ENCODE results near the gene CEBPE.

Gene CEBPE

DNA sequence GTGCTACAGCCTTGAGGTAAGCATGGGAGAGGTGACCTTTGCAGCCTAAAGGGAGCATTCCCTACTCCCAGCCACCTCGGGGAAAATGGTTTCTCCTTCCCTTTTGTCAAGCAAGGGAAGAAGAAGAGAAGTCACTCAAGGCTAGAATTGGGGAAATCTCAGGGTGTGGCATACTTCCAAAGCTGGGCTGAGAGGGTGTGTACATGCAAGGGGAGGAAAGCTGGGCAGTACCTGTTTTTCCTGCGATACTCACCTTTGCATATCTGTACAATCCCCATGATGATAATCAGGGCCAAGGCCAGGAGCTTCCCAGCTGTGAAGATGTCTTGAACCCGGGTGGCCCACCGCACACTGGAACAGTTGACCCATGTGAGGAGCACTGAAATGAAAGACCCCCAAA, 23.8 kb upstream of the CEBPE start:
- no peak for DNase-seq

DNA sequence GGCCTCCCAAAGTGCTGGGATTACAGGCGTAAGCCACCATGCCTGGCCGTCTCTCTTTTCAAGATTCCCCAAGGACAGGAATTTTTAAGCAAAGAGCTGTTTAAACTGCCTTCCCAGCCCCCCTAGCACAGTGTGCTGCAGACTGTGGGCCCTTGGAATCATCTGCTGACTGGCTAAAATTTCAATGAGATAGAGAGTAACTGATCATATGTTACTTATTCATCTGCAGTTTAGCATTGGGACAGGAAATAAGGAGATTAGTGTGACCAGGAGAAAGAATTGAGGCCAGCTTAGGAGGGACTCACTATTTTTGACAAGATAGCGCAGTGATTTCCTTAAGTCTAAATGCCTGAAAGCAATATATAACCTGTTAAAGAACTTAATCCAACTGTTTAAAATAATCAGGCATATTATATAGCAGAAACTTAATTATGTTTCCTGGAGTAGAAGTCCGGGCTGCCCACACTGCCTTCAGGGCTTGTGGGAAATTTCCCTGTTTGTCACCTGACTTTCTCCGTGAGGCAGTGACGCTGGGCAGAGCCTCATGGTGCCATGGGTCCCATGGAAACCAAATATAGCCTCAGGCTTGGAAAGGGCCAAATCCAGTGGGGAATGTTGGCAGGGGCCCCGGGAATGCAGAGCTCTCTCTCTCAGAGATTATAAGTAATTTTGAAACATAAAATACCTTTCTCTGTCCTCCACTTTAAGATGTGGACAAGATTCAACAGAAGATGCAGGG, 22.8 kb upstream of the CEBPE start:
- no peak for DNase-seq

DNA sequence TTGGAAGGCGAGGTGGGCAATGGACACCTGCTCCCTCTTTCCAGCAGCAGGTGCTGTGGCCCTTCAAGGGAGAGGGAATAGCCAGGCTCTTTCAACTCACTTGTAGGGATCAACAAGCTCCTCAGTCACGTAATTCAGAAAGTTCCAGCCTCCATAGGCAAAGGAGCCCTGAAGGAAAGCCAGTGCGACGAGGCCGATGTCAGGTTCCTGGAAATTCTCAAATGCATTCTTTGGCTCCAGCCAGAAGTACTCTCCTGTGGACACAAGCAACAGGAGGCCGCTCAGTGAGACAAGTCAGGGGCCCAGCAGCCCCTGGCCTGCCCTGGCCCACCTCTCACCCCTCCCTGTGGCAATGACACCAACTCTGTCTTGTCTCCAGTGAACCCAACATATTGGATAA, 21.3 kb upstream of the CEBPE start:
- DNase-seq: no peak

DNA sequence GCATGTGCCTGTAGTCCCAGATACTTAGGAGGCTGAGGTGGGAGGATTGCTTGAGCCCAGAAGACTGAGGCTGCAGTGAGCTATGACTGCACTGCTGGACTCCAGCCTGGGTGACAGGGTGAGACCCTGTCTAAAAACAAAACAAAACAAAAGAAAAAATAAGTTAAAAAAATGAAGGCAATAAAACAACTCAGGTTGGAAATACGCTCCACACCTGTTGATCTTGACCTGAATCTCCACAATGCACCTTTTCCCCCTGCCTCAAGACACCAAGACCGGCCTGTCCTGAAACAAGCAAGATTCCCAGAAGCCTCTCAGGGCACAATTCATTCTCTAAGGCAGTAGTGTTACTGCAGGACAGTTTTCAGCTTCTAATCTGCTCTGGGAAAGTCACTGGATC, 20.8 kb upstream of the CEBPE start:
- DNase-seq: no peak

DNA sequence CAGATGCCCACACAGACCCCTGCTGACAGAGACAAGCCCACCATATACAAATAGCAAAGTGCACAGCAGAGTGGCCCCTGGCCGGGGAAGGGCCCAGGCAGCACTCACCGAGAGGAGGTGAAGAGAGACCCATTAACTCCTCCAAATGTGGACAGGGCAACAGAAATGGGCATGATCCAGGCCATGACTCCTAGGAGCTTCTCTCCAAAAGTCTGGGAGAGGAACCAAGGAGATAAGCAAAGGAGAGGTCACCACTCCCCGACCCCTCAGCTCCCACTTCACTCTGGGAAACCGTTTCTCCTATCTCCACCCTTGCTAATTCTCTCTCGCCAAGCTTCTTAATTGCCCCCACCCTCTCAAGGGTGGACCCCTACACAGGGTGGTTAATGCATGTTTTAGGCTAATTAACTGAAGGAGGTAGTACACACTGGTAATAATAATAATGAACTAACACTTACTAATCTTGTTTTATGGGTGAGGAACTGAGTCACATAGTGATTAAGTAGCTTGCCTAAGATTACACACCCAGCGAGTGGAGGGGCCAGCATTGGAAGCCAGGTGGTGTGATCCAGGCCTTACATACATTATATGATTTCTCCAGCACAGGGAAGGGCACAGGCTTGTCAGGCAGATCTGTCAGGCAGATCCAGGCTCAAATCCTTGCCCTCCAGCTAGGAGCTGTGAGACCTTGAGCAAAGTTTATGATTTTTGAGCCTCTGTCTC, 18.9 kb upstream of the CEBPE start:
- no peak for DNase-seq

DNA sequence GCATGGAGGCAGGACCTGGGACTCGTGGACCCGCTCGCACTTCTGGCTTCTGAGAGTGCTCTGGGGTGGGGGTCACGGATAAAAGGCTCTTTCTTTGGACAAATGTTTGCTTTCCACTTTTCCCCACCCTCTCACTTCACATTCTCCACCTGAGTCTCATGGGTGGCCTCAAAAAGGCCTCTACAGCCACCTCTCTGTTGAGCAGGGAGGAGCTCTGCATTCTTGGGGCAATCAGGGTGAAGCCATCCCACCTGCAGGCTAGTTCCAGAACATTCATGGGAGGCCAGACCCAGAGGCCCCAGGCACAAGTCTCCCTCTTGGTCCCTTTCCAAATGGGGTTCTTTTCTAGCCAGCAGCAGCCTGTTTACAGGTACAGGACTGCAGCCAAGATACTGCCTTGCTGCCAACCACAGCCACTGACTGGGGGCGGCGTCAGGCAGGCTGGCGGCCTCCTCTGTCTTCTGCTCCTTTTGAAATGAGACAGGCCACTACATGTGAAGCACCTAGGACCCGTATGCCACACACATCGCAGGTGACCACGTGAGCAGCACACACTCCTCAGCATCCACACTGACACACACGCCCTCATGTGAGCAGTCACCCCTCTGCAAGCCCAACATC, 18.2 kb upstream of the CEBPE start:
- DNase-seq: no peak

DNA sequence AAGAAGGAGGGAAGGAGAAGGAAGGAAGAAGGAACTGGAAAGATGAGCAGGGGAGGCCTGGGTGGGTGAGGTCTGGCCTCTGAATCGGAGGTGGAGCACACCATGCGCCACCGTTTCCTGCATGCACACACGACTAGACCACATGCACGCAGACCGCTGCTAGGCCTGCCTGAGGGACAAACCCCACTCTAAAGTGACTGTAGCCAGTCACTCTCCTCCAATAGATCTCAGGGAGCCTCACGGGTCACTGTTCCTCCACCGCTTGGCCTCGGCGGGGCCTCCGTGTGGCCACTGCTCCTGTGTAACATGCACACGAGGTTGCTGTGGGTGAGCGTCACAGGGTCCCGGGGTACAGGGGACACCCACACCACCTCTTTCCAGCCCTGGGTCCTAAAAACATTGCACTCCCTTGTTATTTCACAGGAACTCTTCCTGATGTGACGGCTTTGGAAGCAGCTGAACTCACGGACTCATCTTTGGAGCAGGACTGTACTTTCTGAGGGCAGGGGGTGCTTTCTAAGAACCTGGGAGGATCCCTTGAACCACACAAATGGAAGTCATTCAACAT, 17.6 kb upstream of the CEBPE start:
- no peak for DNase-seq

DNA sequence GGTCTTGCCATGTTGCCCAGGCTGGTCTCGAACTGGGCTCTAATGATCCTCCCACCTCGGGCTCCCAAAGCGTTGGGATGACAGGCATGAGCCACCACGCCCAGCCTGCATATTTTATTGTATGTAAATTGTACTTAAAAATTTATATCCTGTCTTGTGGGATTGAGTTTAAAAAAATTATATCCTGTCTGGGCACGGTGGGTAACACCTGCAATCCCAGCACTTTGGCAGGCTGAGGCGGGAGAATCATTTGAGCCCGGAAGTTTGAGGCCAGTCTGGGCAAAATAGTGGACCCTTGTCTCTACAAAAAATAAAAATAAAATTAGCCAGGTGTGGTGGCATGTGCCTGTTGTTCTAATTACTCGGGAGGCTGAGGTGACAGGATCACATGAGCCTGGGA, 13.9 kb upstream of the CEBPE start:
- DNase-seq: no peak

DNA sequence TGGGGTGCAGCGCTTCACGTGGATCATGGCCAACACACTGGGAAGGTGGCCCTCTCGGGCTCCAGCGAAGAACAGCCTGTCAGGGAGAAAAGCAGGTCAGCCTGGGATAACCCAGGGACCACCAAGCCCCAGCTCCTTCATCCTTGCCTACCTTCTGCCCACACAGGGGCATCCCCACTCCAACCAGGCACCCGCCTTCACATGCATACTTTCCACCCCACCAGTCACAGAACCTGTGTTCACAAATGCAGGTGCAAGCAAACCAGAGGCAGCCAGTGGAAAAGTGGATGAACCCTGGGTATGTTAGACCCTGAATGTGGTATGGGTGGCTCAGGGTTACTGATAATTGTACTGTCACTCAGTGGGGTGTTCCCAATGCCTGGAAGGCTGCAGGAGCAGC, 12.4 kb upstream of the CEBPE start:
- no peak for DNase-seq

DNA sequence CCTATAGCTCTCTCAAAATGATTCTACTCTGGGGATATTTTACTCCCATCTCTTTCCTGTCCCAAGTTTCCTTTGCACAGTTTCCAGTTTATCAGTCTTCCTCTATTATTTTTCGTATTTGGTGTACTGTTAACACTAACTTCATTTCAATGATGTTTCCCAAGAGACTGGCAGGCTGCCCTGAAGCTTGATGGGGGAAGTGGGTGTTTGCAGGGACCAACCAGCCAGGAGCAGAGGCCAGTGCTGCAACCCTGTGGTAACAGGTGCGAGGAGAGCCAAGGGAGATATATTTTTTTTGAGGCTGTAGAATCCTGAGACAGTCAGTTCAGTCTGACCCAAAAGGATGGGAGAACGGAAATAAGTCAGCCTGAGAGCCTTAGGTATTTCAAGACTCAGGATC, 11.8 kb upstream of the CEBPE start:
- no peak for DNase-seq

DNA sequence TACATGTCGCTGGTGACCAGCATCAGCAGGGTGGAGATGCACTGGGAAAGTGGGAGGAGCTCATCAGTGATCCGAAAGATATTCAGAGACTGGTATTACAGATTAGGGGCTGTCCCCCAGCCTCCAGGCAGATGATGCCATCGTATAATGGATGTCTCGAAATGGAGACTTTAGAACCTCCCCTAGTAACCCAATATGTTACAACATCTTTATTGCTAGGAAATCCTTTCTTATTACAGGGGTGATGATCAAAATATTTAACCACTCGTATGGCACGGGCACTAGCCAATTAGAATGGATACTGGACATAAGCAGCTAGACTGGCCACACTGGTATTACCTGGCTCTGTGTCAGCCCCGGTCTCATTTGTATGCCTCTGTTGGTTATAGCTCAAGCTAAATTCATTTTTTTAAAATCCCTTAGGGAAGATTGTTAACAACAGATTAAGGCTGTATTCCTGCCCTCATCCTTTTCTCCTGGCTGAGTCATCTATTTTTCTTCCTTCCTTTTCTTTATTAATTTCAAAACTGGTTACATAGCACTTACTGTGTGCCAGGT, 10.8 kb upstream of the CEBPE start:
- DNase-seq: no peak

DNA sequence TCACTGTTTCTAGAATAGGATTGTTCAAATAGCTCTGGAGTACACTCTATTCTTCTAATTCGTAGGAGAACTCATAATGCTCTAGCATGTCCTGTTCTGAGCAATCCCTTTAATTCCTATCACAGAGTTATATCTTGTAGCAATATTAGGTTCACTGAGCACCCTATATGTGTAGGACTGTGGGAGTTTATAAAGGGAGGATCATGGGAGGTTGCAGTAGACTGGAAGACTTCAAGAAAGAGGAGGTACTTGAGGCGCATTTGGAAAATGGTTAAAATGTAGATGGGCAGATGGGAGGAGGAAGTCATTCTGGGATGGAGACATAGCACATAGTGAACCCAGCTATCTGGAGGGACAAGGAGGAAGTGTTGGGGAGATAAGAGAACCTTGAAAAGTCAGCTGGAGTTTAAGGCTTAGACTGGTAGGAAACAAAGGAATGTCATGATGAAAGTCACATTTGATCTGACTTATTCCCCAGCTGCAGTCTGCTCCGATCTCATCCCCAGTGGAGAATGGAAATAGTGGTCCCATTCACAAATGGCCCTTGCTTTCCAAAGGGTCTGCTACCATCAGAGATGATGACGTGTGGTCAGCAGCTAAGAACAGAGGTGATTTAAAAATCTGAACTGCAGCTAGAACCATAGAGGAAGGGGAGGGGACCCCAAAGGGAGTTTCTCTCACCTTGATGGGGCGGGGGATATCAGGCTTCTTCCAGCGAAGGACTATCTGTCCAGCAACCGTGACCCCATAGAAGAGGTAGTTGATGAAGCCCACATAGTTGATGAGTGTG, 10.1 kb upstream of the CEBPE start:
- no peak for DNase-seq

DNA sequence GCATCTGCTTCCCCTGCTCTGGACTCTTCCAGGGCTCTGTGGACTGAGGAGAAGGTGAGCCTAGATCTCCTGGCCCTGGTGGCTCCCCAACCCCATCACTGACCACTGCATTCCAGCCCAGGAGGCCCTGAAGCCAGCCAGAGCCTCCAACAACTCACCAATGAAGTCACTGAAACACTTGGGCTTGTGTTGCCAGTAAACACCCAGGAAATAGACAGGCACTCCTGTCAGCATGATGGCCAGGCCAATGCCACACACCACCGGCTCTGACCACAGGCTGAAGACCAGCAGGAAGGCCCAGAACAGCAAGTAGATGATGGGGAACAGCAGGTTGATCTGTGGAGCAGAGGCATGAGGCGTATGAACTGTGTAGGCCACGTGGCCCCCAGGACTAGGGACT, 8.8 kb upstream of the CEBPE start:
- DNase-seq: no peak

DNA sequence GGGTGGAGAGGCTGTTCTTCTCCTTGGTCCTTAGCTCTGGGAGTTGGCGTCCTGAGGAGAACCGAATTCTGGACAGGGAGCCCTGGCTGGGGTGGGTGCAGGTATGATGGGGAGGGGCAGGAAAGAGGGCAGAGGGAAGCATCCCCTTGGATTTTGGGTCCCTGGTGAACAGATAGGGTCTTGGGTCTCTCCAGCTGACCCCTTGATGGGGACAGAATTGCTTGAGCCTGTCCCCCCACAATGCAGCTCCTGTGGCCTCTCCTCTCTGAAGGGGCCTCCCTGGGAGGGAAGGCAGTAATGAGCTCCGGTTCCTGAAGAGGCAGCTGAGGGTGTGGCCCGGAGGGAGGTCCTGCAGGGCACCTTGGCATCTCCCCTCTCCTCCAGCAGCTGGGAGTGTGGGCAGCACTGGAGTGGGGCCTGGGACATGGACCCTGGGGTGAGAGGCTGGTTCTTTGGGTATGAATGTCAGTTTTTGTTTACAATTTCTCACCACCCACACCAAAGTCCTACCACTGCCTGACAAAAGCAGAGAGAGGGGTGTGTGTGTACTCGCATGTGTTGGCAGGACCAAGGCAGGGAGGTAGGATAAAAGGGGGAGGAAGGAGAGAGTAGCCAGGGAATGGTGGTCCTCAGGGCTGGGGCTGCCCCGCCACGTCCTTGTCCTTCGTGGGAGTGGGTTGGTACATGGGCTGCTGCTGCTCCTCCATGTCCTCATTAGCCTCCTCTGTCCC, 7.7 kb upstream of the CEBPE start:
- no peak for DNase-seq

DNA sequence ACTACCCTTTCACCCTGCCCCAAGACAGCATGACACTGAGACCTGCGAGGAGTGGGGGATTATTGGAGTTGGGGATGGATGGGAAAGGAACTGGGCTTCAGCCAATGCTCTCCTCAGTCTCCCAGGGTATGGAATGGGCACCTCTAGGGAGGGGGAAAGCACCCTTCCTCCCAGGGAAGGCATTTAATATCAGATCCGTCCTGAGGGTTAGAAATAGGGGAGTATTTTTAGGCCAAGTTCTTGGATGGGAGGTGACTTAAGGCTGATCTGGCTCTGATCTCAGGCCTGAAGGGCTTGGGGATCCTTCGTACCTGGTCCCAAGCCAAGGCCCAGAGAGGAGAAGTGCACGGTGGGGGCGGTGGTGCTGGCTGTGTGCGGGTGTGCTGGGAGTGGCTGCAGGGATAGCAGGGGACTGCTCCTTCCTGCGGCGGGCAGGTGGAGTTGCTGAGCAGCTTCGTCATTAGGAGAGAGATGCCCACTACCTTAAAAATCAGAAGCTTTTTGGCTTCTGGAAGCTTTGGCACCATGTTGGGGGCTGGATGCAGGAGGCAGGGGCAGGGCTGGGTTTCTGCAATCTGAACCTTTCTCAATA, 7.0 kb upstream of the CEBPE start:
- DNase-seq: no peak

DNA sequence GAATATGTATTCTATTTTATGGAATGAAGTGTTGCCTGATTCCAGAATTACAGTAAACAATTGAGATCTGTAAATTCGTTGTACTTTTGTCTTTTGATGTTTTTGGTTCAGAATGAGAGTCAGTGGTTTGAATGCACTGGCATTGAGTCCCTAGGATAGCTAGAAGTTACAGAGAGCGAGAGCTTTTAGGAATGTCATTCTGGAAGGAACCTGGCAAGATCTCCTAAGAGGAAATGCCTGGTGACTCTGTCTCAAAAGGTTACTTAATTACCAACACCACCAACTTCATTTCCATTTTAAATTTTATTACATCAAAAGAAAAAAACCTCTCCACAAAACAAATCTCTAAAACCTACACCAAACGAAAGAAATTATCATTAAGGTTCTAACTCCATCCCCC, 6.0 kb upstream of the CEBPE start:
- DNase-seq: no peak

DNA sequence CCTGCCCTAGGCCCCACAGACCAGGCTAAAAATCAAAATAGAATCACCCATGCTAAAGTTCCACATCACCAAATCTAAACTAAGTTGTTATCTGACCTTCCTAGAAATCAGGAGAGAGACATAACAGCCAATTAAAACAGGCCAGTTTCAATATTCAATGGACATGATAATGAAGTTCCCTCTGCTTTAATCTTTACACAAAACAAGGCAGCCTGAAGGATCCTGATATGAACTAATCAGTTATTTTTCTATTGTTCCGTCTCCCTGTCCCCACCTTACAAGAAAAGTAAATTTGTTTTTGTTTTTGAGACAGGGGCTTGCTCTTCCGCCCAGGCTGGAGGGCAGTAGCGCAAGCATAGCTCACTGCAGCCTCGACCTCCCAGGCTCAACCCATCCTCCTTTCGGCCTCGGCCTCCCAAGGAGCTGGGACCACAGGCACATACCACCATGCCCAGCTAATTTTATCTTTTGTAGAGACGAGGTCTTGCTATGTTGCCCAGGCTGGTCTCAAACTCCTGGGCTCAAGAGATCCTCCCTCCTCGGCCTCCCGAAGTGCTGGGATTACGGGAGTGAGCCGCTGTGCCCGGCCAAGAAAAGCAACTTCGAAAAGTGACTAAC, 5.4 kb upstream of the CEBPE start:
- DNase-seq: no peak

DNA sequence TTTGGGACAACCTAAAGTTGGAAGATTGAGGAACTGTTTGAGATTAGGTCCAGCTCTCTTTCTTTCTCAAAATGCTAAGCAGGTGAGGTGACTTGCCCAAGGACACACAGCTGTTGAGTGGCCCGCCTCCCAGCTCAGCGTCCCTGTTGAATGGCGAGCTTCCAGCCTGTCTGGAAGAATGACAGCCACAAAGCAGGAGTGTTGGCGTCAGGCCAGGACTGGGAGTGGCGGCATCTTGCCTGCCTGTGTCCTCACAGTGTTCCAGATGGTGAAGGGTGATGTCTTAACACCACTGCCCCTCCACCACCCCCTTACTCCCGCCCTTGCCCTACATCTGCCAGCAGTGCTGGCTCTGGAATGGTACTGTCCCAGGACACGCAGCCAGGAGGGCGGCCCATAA, 4.4 kb upstream of the CEBPE start:
- peak; percentile 29 for DNase-seq

DNA sequence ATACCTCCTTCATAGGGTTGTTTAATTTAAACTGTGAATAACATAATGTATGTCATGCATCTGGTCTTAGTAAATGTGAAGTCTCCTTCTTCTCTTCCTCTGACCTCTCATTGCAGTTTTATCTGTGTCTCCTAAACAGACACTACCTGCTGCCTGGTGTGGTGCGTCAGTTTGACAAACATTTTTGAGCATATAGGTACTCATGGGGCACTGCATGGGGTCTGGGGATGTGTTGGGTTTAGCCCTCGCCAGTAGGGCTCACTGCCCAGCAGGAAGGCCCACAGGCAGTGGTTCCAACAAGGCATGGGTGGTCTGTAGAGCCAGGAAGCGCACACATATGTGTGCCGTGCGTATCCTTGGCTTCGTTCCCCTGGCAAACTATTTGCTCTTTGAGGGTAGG, 3.0 kb upstream of the CEBPE start:
- no peak for DNase-seq

DNA sequence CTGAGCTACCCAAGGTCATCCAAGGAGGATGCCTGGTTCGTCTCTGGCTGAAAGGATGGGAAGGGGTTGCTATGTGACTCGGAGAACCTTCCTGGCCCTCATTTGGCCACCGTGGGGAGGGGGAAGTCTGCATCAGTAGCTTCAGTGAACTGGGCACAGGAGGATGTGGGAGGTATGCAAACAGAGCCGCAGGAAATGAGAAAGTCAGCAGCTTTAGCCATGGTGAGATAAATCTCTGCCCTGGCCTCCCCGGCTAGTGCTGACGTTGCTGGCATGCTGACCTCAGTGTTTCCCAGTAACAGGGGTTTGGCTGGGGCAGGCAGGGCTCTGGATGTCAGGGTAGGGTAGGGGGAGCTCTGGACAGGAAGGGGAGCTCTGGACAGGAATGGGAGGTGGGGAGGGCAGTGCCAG, 2.3 kb upstream of the CEBPE start:
- no peak for DNase-seq

DNA sequence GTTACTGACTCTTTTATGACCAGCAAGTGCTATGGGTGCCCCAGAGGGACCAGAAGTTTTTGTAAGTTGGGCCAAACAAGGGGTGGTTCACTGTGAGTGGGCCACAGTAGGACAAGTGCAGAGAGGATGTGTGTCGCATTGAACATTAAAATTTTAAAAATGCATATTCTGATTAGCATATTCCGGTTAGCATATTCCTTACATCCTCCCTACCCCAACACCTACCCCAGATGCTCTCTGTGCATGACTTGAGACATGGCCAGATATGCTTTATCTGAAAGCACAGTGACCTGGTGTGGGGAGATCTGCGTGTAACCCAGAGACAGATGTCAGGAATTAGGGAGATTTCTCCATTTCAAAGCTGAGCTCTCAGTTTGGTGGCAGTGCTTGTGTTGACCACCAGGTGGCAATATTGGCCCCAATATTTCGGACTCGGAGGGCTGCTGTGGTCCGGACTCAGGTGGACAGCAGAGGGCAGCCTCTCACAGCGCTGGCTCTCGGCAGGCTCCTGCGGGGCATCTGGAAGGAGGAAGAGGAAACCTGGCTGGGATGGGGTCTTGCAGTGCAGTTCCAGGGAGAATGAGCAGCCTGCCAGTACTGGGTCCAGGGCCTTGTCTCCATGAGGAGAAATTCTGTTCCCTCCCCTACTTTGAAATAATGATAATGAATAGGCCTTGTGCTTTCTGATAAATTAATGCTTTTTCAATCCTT, 1.6 kb upstream of the CEBPE start:
- peak; percentile 53 for DNase-seq

Measured in SHP77 treated with DMSO at 0.1 percent for 48 hours (cell line).